H1 (cell line): ENCODE data around the gene RAB3GAP2. TPM values are rescaled to one million over a fixed set of nuclear protein-coding genes. Genes with fewer than 3 reads are reported as not detected.

Experiments
- CTCF ChIA-PET: fragments of 300-600 bp; sonication (Branson Sonifier 250); formaldehyde crosslinking; loops from one replicate; lab custom pipeline; 2021; ENCODE audit not compliant: partially characterized antibody; lab: Charles Lee
- POLR2A ChIA-PET: fragments of 300-600 bp; sonication (Branson Sonifier 250); formaldehyde crosslinking; loops from one replicate; lab custom pipeline; 2021; ENCODE audit warnings: inconsistent platforms; ENCODE audit not compliant: partially characterized antibody; lab: Charles Lee
- DNase-seq, 2 experiments: peaks; one replicate each; pipeline versions ENCODE4 v3.0.0 to v3.0.0-alpha.2; 2010 to 2022; ENCODE audit warnings: low spot score in 2 of 2, low read depth in 1 of 2, mixed read lengths in 1 of 2
- FAIRE-seq: peaks from 2 replicates; lab custom pipeline; 2011; peaks lifted over from hg19 to GRCh38; lab: Jason Lieb, UNC
- H2AFZ ChIP-seq: 2 replicates; pipeline ENCODE4 v1.8.1; 2012; ENCODE audit warnings: low read length, inconsistent platforms
- H2AK5ac ChIP-seq: 2 replicates; pipeline ENCODE4 v1.6.1; 2013; ENCODE audit warnings: low read depth, low read length
- H2BK120ac ChIP-seq: replicated peaks from 2 replicates; pipeline ENCODE3; 2013; ENCODE audit warnings: low read depth, low read length, inconsistent platforms
- H2BK12ac ChIP-seq: 2 replicates; pipeline ENCODE4 v1.6.1; 2013; ENCODE audit warnings: low read depth, low read length
- H2BK15ac ChIP-seq: 2 replicates; pipeline ENCODE4 v1.6.1; 2013; ENCODE audit warnings: low read length
- H2BK20ac ChIP-seq: 2 replicates; pipeline ENCODE4 v1.6.1; 2013; ENCODE audit warnings: low read length
- H2BK5ac ChIP-seq: 2 replicates; pipeline ENCODE4 v1.6.1; 2013; ENCODE audit warnings: low read depth, low read length
- H3K14ac ChIP-seq: 2 replicates; pipeline ENCODE4 v1.6.1; 2013; ENCODE audit warnings: inconsistent platforms; ENCODE audit not compliant: insufficient read length
- H3K18ac ChIP-seq: 2 replicates; pipeline ENCODE4 v1.6.1; 2013; ENCODE audit warnings: low read length; ENCODE audit errors: extremely low read depth
- H3K23ac ChIP-seq: 2 replicates; pipeline ENCODE4 v1.6.1; 2013; ENCODE audit warnings: inconsistent platforms; ENCODE audit not compliant: insufficient read length
- H3K23me2 ChIP-seq: 2 replicates; pipeline ENCODE4 v1.6.1; 2013; ENCODE audit warnings: low read depth, low read length
- H3K27ac ChIP-seq: 2 replicates; pipeline ENCODE4 v1.6.1; 2011; ENCODE audit warnings: low read depth, low read length, inconsistent platforms
- H3K27me3 ChIP-seq, 4 experiments: replicated peaks in 1 of 4; 1 replicate in 1 of 4; 2 replicates in 3 of 4; pipeline versions ENCODE4 v1.6.1 to v1.8.1; 2011 to 2013; ENCODE audit warnings: low read length in 3 of 4, mild to moderate bottlenecking in 3 of 4, inconsistent platforms in 2 of 4, mixed read lengths in 2 of 4, moderate library complexity in 1 of 4; ENCODE audit not compliant: control insufficient read depth in 3 of 4, insufficient read depth in 3 of 4; ENCODE audit errors: extremely low read depth in 1 of 4
- H3K36me3 ChIP-seq, 4 experiments: 2 replicates each; pipeline versions ENCODE4 v1.6.1 to v1.8.1; 2011 to 2013; ENCODE audit warnings: mild to moderate bottlenecking in 4 of 4, low read length in 3 of 4, moderate library complexity in 2 of 4, control low read depth in 1 of 4, inconsistent platforms in 1 of 4; ENCODE audit not compliant: insufficient read depth in 4 of 4, control insufficient read depth in 2 of 4
- H3K4ac ChIP-seq: replicated peaks from 2 replicates; pipeline ENCODE3; 2013; ENCODE audit warnings: low read length, low read depth, mixed read lengths, inconsistent platforms; ENCODE audit not compliant: insufficient read length
- H3K4me1 ChIP-seq, 4 experiments: replicated peaks in 1 of 4; 1 replicate in 1 of 4; 2 replicates in 3 of 4; pipeline versions ENCODE4 v1.6.1 to v1.8.1; 2011 to 2013; ENCODE audit warnings: low read length in 3 of 4, inconsistent platforms in 2 of 4, mixed read lengths in 1 of 4; ENCODE audit not compliant: insufficient read depth in 4 of 4, control insufficient read depth in 3 of 4
- H3K4me2 ChIP-seq, 2 experiments: 2 replicates each; pipeline versions ENCODE4 v1.6.1 to v1.8.1; 2011 to 2013; ENCODE audit warnings: low read depth in 2 of 2, low read length in 2 of 2, control low read depth in 1 of 2, inconsistent platforms in 1 of 2, mild to moderate bottlenecking in 1 of 2; ENCODE audit not compliant: insufficient read depth in 1 of 2
- H3K4me3 ChIP-seq, 4 experiments: fragments of 200-600, 300-600 bp in 1 of 4; sonication (generic), shearing (Covaris generic), sonication (Bioruptor Twin) in 1 of 4; 2 replicates each; pipeline versions ENCODE4 v1.5.1 to v1.8.1; 2011 to 2016; ENCODE audit warnings: low read length in 4 of 4, low read depth in 3 of 4, control low read depth in 2 of 4, inconsistent platforms in 2 of 4, mild to moderate bottlenecking in 2 of 4, mixed read lengths in 1 of 4, moderate library complexity in 1 of 4; ENCODE audit not compliant: insufficient read depth in 2 of 4; ENCODE audit errors: extremely low read depth in 1 of 4
- H3K56ac ChIP-seq: replicated peaks from 2 replicates; pipeline ENCODE3; 2013; ENCODE audit warnings: low read depth, mild to moderate bottlenecking, mixed read lengths, low read length, inconsistent platforms; ENCODE audit not compliant: insufficient read length
- H3K79me1 ChIP-seq: 2 replicates; pipeline ENCODE4 v1.6.1; 2013; ENCODE audit warnings: low read depth, low read length, control low read depth
- H3K79me2 ChIP-seq, 2 experiments: 2 replicates each; pipeline versions ENCODE4 v1.6.1 to v1.8.1; 2012 to 2013; ENCODE audit warnings: low read length in 2 of 2, mild to moderate bottlenecking in 2 of 2, inconsistent platforms in 1 of 2; ENCODE audit not compliant: insufficient read depth in 2 of 2, control insufficient read depth in 1 of 2
- H3K9ac ChIP-seq, 4 experiments: replicated peaks in 1 of 4; 1 replicate in 1 of 4; 2 replicates in 3 of 4; pipeline versions ENCODE4 v1.6.1 to v1.8.1; 2011 to 2013; ENCODE audit warnings: low read depth in 3 of 4, low read length in 3 of 4, control low read depth in 2 of 4, mild to moderate bottlenecking in 2 of 4, moderate library complexity in 2 of 4, inconsistent platforms in 1 of 4; ENCODE audit errors: extremely low read depth in 1 of 4
- H3K9me3 ChIP-seq, 2 experiments: 2 replicates each; pipeline versions ENCODE4 v1.6.1 to v1.8.1; 2012 to 2013; ENCODE audit warnings: mild to moderate bottlenecking in 2 of 2, moderate library complexity in 2 of 2, control low read depth in 1 of 2, inconsistent platforms in 1 of 2, low read depth in 1 of 2, low read length in 1 of 2, mixed read lengths in 1 of 2; ENCODE audit not compliant: insufficient read depth in 2 of 2
- H4K20me1 ChIP-seq, 2 experiments: replicated peaks in 1 of 2; 2 replicates each; pipeline versions ENCODE3 to v1.8.1; 2011 to 2013; ENCODE audit warnings: inconsistent platforms in 2 of 2, low read length in 2 of 2, mild to moderate bottlenecking in 1 of 2; ENCODE audit not compliant: insufficient read depth in 2 of 2, control insufficient read depth in 1 of 2
- H4K5ac ChIP-seq: 2 replicates; pipeline ENCODE4 v1.6.1; 2013; ENCODE audit warnings: low read length, low read depth, mixed read lengths, inconsistent platforms; ENCODE audit not compliant: insufficient read length
- H4K8ac ChIP-seq: 2 replicates; pipeline ENCODE4 v1.8.0; 2013; ENCODE audit warnings: mild to moderate bottlenecking, moderate library complexity, low read length, inconsistent platforms; ENCODE audit not compliant: insufficient read depth; ENCODE audit errors: extremely low read depth
- H4K91ac ChIP-seq: replicated peaks from 2 replicates; pipeline ENCODE3; 2013; ENCODE audit warnings: low read length, mixed read lengths, inconsistent platforms; ENCODE audit not compliant: insufficient read length
- CEBPB ChIP-seq: IDR thresholded peaks from 2 replicates; pipeline ENCODE4 v1.6.1; 2012; ENCODE audit warnings: low read depth, low read length
- CHD1 ChIP-seq: IDR thresholded peaks from 2 replicates; pipeline ENCODE4 v1.6.1; 2012; ENCODE audit warnings: low read depth, low read length, improper control_type of control experiment
- CHD2 ChIP-seq: IDR thresholded peaks from 2 replicates; pipeline ENCODE4 v1.6.1; 2012; ENCODE audit warnings: low read length, improper control_type of control experiment
- JUND ChIP-seq: IDR thresholded peaks from 2 replicates; pipeline ENCODE4 v1.6.1; 2011; ENCODE audit warnings: mild to moderate bottlenecking, improper control_type of control experiment, low read length
- KDM1A ChIP-seq: fragments of 200-600, 300-600 bp; sonication (generic); IDR thresholded peaks from 2 replicates; pipeline ENCODE4 v1.7.1; 2016; ENCODE audit warnings: mild to moderate bottlenecking, low read length, borderline replicate concordance
- POLR2A ChIP-seq, 2 experiments: IDR thresholded peaks; 1 replicate in 1 of 2; 2 replicates in 1 of 2; pipeline ENCODE4 v1.6.1; 2011; ENCODE audit warnings: low read depth in 2 of 2, low read length in 2 of 2, mild to moderate bottlenecking in 2 of 2; ENCODE audit errors: control extremely low read depth in 1 of 2
- POU5F1 ChIP-seq: IDR thresholded peaks from 2 replicates; pipeline ENCODE4 v1.6.1; 2011; ENCODE audit warnings: low read depth, mild to moderate bottlenecking, low read length, moderate library complexity
- RFX5 ChIP-seq: IDR thresholded peaks from 2 replicates; pipeline ENCODE4 v1.6.1; 2011; ENCODE audit warnings: low read depth, low read length, improper control_type of control experiment, borderline replicate concordance
- SIRT6 ChIP-seq: IDR thresholded peaks from one replicate; pipeline ENCODE4 v1.7.1; 2012; ENCODE audit warnings: low read length, inconsistent platforms
- SIX5 ChIP-seq: IDR thresholded peaks from 2 replicates; pipeline ENCODE4 v1.6.1; 2011; ENCODE audit warnings: mild to moderate bottlenecking, low read depth, low read length
- TBP ChIP-seq: IDR thresholded peaks from 2 replicates; pipeline ENCODE4 v1.6.1; 2011; ENCODE audit warnings: low read depth, low read length, improper control_type of control experiment
- TEAD4 ChIP-seq: IDR thresholded peaks from 2 replicates; pipeline ENCODE4 v1.6.1; 2012; ENCODE audit warnings: low read depth, low read length, inconsistent platforms, mixed read lengths
- YY1 ChIP-seq: IDR thresholded peaks from 2 replicates; pipeline ENCODE4 v1.6.1; 2011; ENCODE audit warnings: low read depth, mild to moderate bottlenecking, low read length
- WGBS, 2 experiments: shearing (Covaris generic) in 1 of 2; methylation state at CpG; one replicate each; pipeline versions ENCODE4 v1.1.6 to v1.1.7; 2013 to 2015; ENCODE audit warnings: low lambda C conversion rate in 2 of 2, mixed read lengths in 2 of 2, inconsistent platforms in 1 of 2, low coverage in 1 of 2, missing lambda C conversion rate in 1 of 2; ENCODE audit not compliant: insufficient replicate concordance in 2 of 2, insufficient coverage in 1 of 2, insufficient read length in 1 of 2; ENCODE audit errors: extremely low coverage in 1 of 2, missing lambda C conversion rate in 1 of 2; 5-methylcytosine and 5-hydroxymethylcytosine counted together
- polyA plus RNA-seq, 7 experiments: library from polyadenylated mRNA; depleted of rRNA in 3 of 7; stranded (reverse) in 5 of 7; unstranded in 2 of 7; fragments of >200 nt in 5 of 7; fragments of 200-250 nt in 2 of 7; gene quantifications; 1 replicate in 5 of 7; 2 replicates in 1 of 7; 4 replicates in 1 of 7; pipeline versions ENCODE4 v1.2.1 to v1.2.3, GENCODE V29; 2011 to 2013; ENCODE audit warnings: missing spikeins in 2 of 7, mixed read lengths in 2 of 7
- total RNA-seq: library from RNA; stranded (reverse); fragmentation: NEBNext Ultra II Directional; extraction: Animal tissue kit (Norgen Biotek cat#: 25700); gene quantifications from 2 replicates; pipeline ENCODE4 v1.2.1, GENCODE V29; 2021
- TF ChIP-seq, protein P1 (sequence below): IDR thresholded peaks from 2 replicates; pipeline ENCODE4 v1.6.1; 2011; ENCODE audit warnings: low read length, improper control_type of control experiment
- TF ChIP-seq, protein P2 (sequence below): IDR thresholded peaks from 2 replicates; pipeline ENCODE4 v1.6.1; 2012; ENCODE audit warnings: inconsistent platforms

RAB3GAP2 gene
- total and polyA plus RNA-seq, 2 of the 8 experiments (the other 6 are each of a cell fraction or from before 2014, with no cell fraction given): 19.7 to 52.7 TPM

DNA sequence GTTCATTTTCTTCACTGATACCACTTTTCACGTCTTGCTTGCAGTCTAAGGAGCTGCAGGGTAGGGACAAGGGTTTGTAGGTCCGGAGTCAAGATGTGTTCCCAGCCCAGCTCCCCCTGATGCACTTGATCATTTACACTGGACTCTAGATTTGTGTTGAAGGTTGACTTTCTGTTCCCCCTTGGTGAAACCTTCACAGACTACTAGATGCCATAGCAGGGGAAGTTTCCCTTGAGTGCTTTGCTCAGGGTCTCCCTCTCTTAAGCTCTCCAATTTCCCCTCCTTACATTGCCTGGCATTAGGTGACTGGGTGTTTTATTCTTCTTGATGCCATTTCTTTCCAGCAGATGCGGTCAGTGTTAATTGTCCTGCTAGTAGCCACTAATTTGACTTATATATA, 8.0 kb upstream of the RAB3GAP2 start:
- Histone ChIP-seq H3K18ac (no peak overlapping the region), H2AK5ac (no peak overlapping the region), H3K9me3 (no peaks in the 10 kb centered on the region), H3K9ac (no peak overlapping the region), H2BK5ac (no peak overlapping the region), H3K14ac (no peak overlapping the region), H2BK15ac (no peak overlapping the region), H3K79me2 (no peaks in the 10 kb centered on the region), H2BK20ac (no peak overlapping the region), H3K23me2 (no peaks in the 10 kb centered on the region), H3K27me3 (no peaks in the 10 kb centered on the region), H3K27ac (no peak overlapping the region), H4K5ac (no peak overlapping the region), H3K4me3 (no peak overlapping the region), H3K79me1 (no peaks in the 10 kb centered on the region), H2BK12ac (no peak overlapping the region), H4K8ac (no peak overlapping the region), H4K20me1 (no peaks in the 10 kb centered on the region), H3K23ac (no peak overlapping the region), H3K4me1 (no peaks in the 10 kb centered on the region), H3K4me2 (no peak overlapping the region), H2BK120ac (no peak overlapping the region), H3K36me3 (no peaks in the 10 kb centered on the region), H2AFZ (no peak overlapping the region), H3K4ac (no peak overlapping the region), H3K56ac (no peak overlapping the region), H4K91ac (no peak overlapping the region)
- 94% methylated on average over 3 of the region's 3 CpGs; no CpG with 5 or more reads in 1 of the 2 experiments for WGBS, 2 experiments
- DNase-seq: no peak
- POLR2A ChIA-PET: interaction anchor here (1.2 to 2.9 kb wide), 5 partner anchors 9 to 468 kb away, joined by 4 to 9 read pairs (median 4); partner anchors contain the start of genes MTARC2 and RAB3GAP2
- FAIRE-seq: no peak
- CTCF ChIA-PET: interaction anchor here (0.7 to 14.9 kb wide), 59 partner anchors 8 to 576 kb away, joined by 3 to 168 read pairs (median 5); partner anchors contain the start of genes MARK1, MTARC2 and RAB3GAP2
- no peak for TF ChIP-seq CHD2
- no peak for TF ChIP-seq CEBPB
- no peak for TF ChIP-seq CHD1
- no peak for TF ChIP-seq RFX5
- TF ChIP-seq, protein P1, sequence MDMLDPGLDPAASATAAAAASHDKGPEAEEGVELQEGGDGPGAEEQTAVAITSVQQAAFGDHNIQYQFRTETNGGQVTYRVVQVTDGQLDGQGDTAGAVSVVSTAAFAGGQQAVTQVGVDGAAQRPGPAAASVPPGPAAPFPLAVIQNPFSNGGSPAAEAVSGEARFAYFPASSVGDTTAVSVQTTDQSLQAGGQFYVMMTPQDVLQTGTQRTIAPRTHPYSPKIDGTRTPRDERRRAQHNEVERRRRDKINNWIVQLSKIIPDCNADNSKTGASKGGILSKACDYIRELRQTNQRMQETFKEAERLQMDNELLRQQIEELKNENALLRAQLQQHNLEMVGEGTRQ: no peak
- no peak for TF ChIP-seq POU5F1
- TF ChIP-seq SIRT6: no peak
- no peak for TF ChIP-seq SIX5
- TF ChIP-seq YY1: no peak
- TF ChIP-seq, protein P2, sequence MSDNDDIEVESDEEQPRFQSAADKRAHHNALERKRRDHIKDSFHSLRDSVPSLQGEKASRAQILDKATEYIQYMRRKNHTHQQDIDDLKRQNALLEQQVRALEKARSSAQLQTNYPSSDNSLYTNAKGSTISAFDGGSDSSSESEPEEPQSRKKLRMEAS: no peak
- TF ChIP-seq POLR2A (IDR thresholded peaks at IDR 0.05; ENCODE audit: control extremely low read depth in 1 of 2, low read depth in 2 of 2, low read length in 2 of 2): no peak
- no peak for TF ChIP-seq JUND
- no peak for TF ChIP-seq KDM1A
- no peak for TF ChIP-seq TEAD4
- no peak for TF ChIP-seq TBP
